ENCODE measurements around the gene POLK.

- TF ChIP-seq CTCF (conservative IDR thresholded peaks at IDR 0.05) (no peak), EZH2 (IDR thresholded peaks at IDR 0.05; ENCODE audit: low read depth) (no peak)
Observed at GRCh38 chr5:75498208-75498777, 13.4 kb upstream of the POLK start.
